ENCODE measurements around the gene B3GALNT1.
"Not testable (repeated sequence)": the region's sequence is repeated elsewhere in the genome, so short reads cannot be mapped to it uniquely, and the experiment has no call there.

Gene B3GALNT1

GRCh38 chr3:161081633-161082032 lies 23.5 kb downstream of the B3GALNT1 start:
- in situ Hi-C loops (cut with MboI; ENCODE audit: low sequenced_read_pairs), result no loop called here

- in situ Hi-C loops (cut with MboI; ENCODE audit: low sequenced_read_pairs), result no loop called here
Measured at GRCh38 chr3:161073181-161073580, 32.0 kb downstream of the B3GALNT1 start.

- in situ Hi-C loops (cut with MboI; ENCODE audit: low sequenced_read_pairs), result no loop called here
Measured at GRCh38 chr3:161072751-161073150, 32.4 kb downstream of the B3GALNT1 start.

- in situ Hi-C loops (cut with MboI; ENCODE audit: low sequenced_read_pairs), result no loop called here
Measured at GRCh38 chr3:161072211-161072621, 32.9 kb downstream of the B3GALNT1 start.

- in situ Hi-C loops (cut with MboI; ENCODE audit: low sequenced_read_pairs), result no loop called here
Measured at GRCh38 chr3:161070980-161071663, 34.0 kb downstream of the B3GALNT1 start.

GRCh38 chr3:161070252-161070930 lies 34.8 kb downstream of the B3GALNT1 start:
- in situ Hi-C loops (cut with MboI; ENCODE audit: low sequenced_read_pairs), result no loop called here

GRCh38 chr3:161069511-161070251 lies 35.5 kb downstream of the B3GALNT1 start:
- in situ Hi-C loops (cut with MboI; ENCODE audit: low sequenced_read_pairs), result no loop called here

- in situ Hi-C loops (cut with MboI; ENCODE audit: low sequenced_read_pairs), result no loop called here
Measured at GRCh38 chr3:161067335-161067734, 37.8 kb downstream of the B3GALNT1 start.

- in situ Hi-C loops (cut with MboI; ENCODE audit: low sequenced_read_pairs), result no loop called here
Measured at GRCh38 chr3:161066930-161067329, 38.2 kb downstream of the B3GALNT1 start.

- in situ Hi-C loops (cut with MboI; ENCODE audit: low sequenced_read_pairs), result no loop called here
Measured at GRCh38 chr3:161064413-161064812, 40.7 kb downstream of the B3GALNT1 start.

GRCh38 chr3:161054860-161055604 lies 50.1 kb downstream of the B3GALNT1 start:
- in situ Hi-C loops (cut with MboI; ENCODE audit: low sequenced_read_pairs), result no loop called here

GRCh38 chr3:161051856-161052255 lies 53.3 kb downstream of the B3GALNT1 start:
- in situ Hi-C loops (cut with MboI; ENCODE audit: low sequenced_read_pairs), result no loop called here

- in situ Hi-C loops (cut with MboI; ENCODE audit: low sequenced_read_pairs), result no loop called here
Measured at GRCh38 chr3:161050935-161051334, 54.2 kb downstream of the B3GALNT1 start.

GRCh38 chr3:161049683-161050248 lies 55.4 kb downstream of the B3GALNT1 start:
- in situ Hi-C loops (cut with MboI; ENCODE audit: low sequenced_read_pairs), result no loop called here

GRCh38 chr3:161043336-161044035 lies 61.7 kb downstream of the B3GALNT1 start:
- in situ Hi-C loops (cut with MboI; ENCODE audit: low sequenced_read_pairs), result no loop called here

GRCh38 chr3:161042023-161042501 lies 63.1 kb downstream of the B3GALNT1 start:
- in situ Hi-C loops (cut with MboI; ENCODE audit: low sequenced_read_pairs), result no loop called here

GRCh38 chr3:161038725-161039124 lies 66.4 kb downstream of the B3GALNT1 start:
- in situ Hi-C loops (cut with MboI; ENCODE audit: low sequenced_read_pairs), result no loop called here

- in situ Hi-C loops (cut with MboI; ENCODE audit: low sequenced_read_pairs), result no loop called here
Measured at GRCh38 chr3:161035711-161036110, 69.4 kb downstream of the B3GALNT1 start.

GRCh38 chr3:161034913-161035550 lies 70.1 kb downstream of the B3GALNT1 start:
- in situ Hi-C loops (cut with MboI; ENCODE audit: low sequenced_read_pairs), result not testable (repeated sequence)

Measured in HL-60/S4 treated with phorbol 12-myristate 13-acetate at 8.2 ng/mL for 4 days and 3 days (cell line).